Measurements from ENCODE around the gene GINS1.

Gene GINS1

GRCh38 chr20:25496165-25496967 lies 88.9 kb downstream of the GINS1 start:
- DNase-seq (ENCODE audit: insufficient read length, low spot score): no peak
- FAIRE-seq: no peak
- no peak for TF ChIP-seq CTCF (IDR thresholded peaks at IDR 0.05; ENCODE audit: insufficient read depth, missing control alignments)

GRCh38 chr20:25496968-25497401 lies 89.5 kb downstream of the GINS1 start:
- DNase-seq (ENCODE audit: insufficient read length, low spot score): no peak
- TF ChIP-seq CTCF (IDR thresholded peaks at IDR 0.05; ENCODE audit: insufficient read depth, missing control alignments): no peak
- no peak for FAIRE-seq

GRCh38 chr20:25497586-25498279 lies 90.3 kb downstream of the GINS1 start:
- no peak for TF ChIP-seq CTCF (IDR thresholded peaks at IDR 0.05; ENCODE audit: insufficient read depth, missing control alignments)
- DNase-seq (ENCODE audit: insufficient read length, low spot score): no peak
- FAIRE-seq: no peak

All from D721Med (cell line).